Natural killer cell (primary cell): Measurements from ENCODE around the gene IL1RN. TPM values are rescaled to one million over a fixed set of nuclear protein-coding genes. Genes with fewer than 3 reads are reported as not detected.

Source experiments
- ATAC-seq, 3 donors: fragments of 150-1000 bp in 2 of 3; fragments of 200-7000 bp in 1 of 3; cut with Tn5 transposase; 1 replicate in 1 of 3; 2 replicates in 2 of 3; pipeline ENCODE4 v1.10.0; 2021; ENCODE audit warnings: mild to moderate bottlenecking in 2 of 3, moderate library complexity in 2 of 3
- DNase-seq, 2 donors: peaks; one replicate each; pipeline versions ENCODE4 v3.0.0 to v3.0.0-alpha.2; 2013 to 2021; ENCODE audit warnings: mixed read lengths in 1 of 2
- H3K27ac ChIP-seq: one replicate; pipeline ENCODE4 v1.5.1; 2013; ENCODE audit warnings: mild to moderate bottlenecking, low read length
- H3K27me3 ChIP-seq: one replicate; pipeline ENCODE4 v1.6.1; 2013; ENCODE audit warnings: low read length; ENCODE audit not compliant: control insufficient read depth, insufficient read depth
- H3K36me3 ChIP-seq: one replicate; pipeline ENCODE4 v1.6.1; 2013; ENCODE audit warnings: low read length; ENCODE audit not compliant: control insufficient read depth, insufficient read depth
- H3K4me1 ChIP-seq: one replicate; pipeline ENCODE4 v1.6.1; 2013; ENCODE audit warnings: low read length; ENCODE audit not compliant: control insufficient read depth, insufficient read depth
- H3K4me3 ChIP-seq: one replicate; pipeline ENCODE4 v1.5.1; 2013; ENCODE audit warnings: low read length
- H3K9me3 ChIP-seq: one replicate; pipeline ENCODE4 v1.6.1; 2013; ENCODE audit warnings: low read length; ENCODE audit not compliant: control insufficient read depth, insufficient read depth
- H3K27ac Mint-ChIP-seq, 2 donors: one replicate each; pipeline ENCODE4 v1.8.0; 2022; ENCODE audit warnings: mild to moderate bottlenecking in 2 of 2, mixed read lengths in 2 of 2, moderate library complexity in 1 of 2
- H3K27me3 Mint-ChIP-seq, 2 donors: one replicate each; pipeline ENCODE4 v1.8.0; 2022; ENCODE audit warnings: low read depth in 2 of 2, mixed read lengths in 2 of 2
- H3K36me3 Mint-ChIP-seq: one replicate; pipeline ENCODE4 v1.8.0; 2022; ENCODE audit warnings: mixed read lengths
- H3K4me1 Mint-ChIP-seq, 2 donors: one replicate each; pipeline ENCODE4 v1.8.0; 2022; ENCODE audit warnings: mixed read lengths in 2 of 2
- H3K4me3 Mint-ChIP-seq: one replicate; pipeline ENCODE4 v1.8.0; 2022; ENCODE audit warnings: mild to moderate bottlenecking, moderate library complexity, mixed read lengths
- H3K9me3 Mint-ChIP-seq, 2 donors: one replicate each; pipeline ENCODE4 v1.8.0; 2022; ENCODE audit warnings: mixed read lengths in 2 of 2
- CTCF ChIP-seq: fragments of 200-600 bp; IDR thresholded peaks from one replicate; pipeline ENCODE4 v1.8.0; 2022; ENCODE audit warnings: antibody characterized with exemption
- WGBS: methylation state at CpG from one replicate; pipeline ENCODE4 v1.1.7; 2013; ENCODE audit warnings: missing lambda C conversion rate; ENCODE audit not compliant: insufficient coverage; 5-methylcytosine and 5-hydroxymethylcytosine counted together
- intact Hi-C: fragments of 100-400 bp; cut with micrococcal nuclease; formaldehyde crosslinking; loops from one replicate; pipeline ENCODE4 v1.14.2; 2022
- total RNA-seq, 4 donors: library from RNA; stranded (reverse); fragments of 120-200 nt in 1 of 4; gene quantifications; one replicate each; pipeline versions ENCODE4 v1.2.3 to v1.2.4, GENCODE V29; 2013 to 2022

IL1RN gene
- total RNA-seq, 3 donors from 2014 or later (not counting 1 experiment from before 2014, with no cell fraction given): 0.52 to 36.6 (median 0.91) TPM

- DNase-seq (no peak), ATAC-seq (no peak)
- H3K4me3 Mint-ChIP-seq: no peak overlapping the region
- no peaks in the 10 kb centered on the region for H3K9me3 Mint-ChIP-seq
- H3K36me3 ChIP-seq: no peaks in the 10 kb centered on the region
- intact Hi-C loops: no loop called here
- H3K4me1 ChIP-seq: no peaks in the 10 kb centered on the region
- WGBS: 90% methylated on average over 5 of the region's 6 CpGs
- H3K4me1 Mint-ChIP-seq: no peaks in the 10 kb centered on the region
- H3K27me3 ChIP-seq: no peaks in the 10 kb centered on the region
- no peaks in the 10 kb centered on the region for H3K9me3 ChIP-seq
- no peaks in the 10 kb centered on the region for H3K36me3 Mint-ChIP-seq
- H3K27ac ChIP-seq: no peak overlapping the region
- H3K27me3 Mint-ChIP-seq: peaks cover 10 to 18% of the 10 kb centered on the region in 2 donors
- H3K27ac Mint-ChIP-seq: no peak overlapping the region
- H3K4me3 ChIP-seq: no peak overlapping the region
- no peak for TF ChIP-seq CTCF
These were observed 22.2 kb upstream of the IL1RN start for GRCh38 chr2:113105047-113105785.

- H3K4me3 Mint-ChIP-seq: no peak overlapping the region
- Histone ChIP-seq H3K4me1 (peaks cover 25% of the 10 kb centered on the region), H3K27me3 (no peaks in the 10 kb centered on the region), H3K4me3 (no peak overlapping the region), H3K36me3 (no peaks in the 10 kb centered on the region), H3K9me3 (no peaks in the 10 kb centered on the region), H3K27ac (no peak overlapping the region)
- no peak for TF ChIP-seq CTCF
- H3K4me1 Mint-ChIP-seq: no peaks in the 10 kb centered on the region
- WGBS: 79% methylated on average over 3 of the region's 3 CpGs
- no peaks in the 10 kb centered on the region for H3K36me3 Mint-ChIP-seq
- H3K27me3 Mint-ChIP-seq: peaks cover 10 to 18% of the 10 kb centered on the region in 2 donors
- ATAC-seq (no peak), DNase-seq (no peak)
- H3K27ac Mint-ChIP-seq: no peak overlapping the region
- intact Hi-C loops: no loop called here
- H3K9me3 Mint-ChIP-seq: no peaks in the 10 kb centered on the region
These were observed 16.3 kb upstream of the IL1RN start for GRCh38 chr2:113111121-113111520.

GRCh38 chr2:113111823-113112287 is 15.5 kb upstream of the IL1RN start:
- Mint-ChIP-seq H3K27ac (no peak overlapping the region), H3K4me3 (no peak overlapping the region), H3K9me3 (no peaks in the 10 kb centered on the region), H3K36me3 (no peaks in the 10 kb centered on the region), H3K4me1 (no peaks in the 10 kb centered on the region), H3K27me3 (peaks cover 8 to 15% of the 10 kb centered on the region in 2 donors)
- Histone ChIP-seq H3K27ac (no peak overlapping the region), H3K4me1 (peaks cover 33% of the 10 kb centered on the region), H3K9me3 (no peaks in the 10 kb centered on the region), H3K27me3 (no peaks in the 10 kb centered on the region), H3K36me3 (no peaks in the 10 kb centered on the region), H3K4me3 (no peak overlapping the region)
- ATAC-seq (peak in 1 of 3 donors; percentile 44), DNase-seq (no peak)
- WGBS: 75% methylated on average over 6 of the region's 6 CpGs
- intact Hi-C loops: no loop called here
- no peak for TF ChIP-seq CTCF

- Histone ChIP-seq H3K4me1 (peaks cover 38% of the 10 kb centered on the region), H3K27ac (no peak overlapping the region), H3K27me3 (no peaks in the 10 kb centered on the region), H3K36me3 (no peaks in the 10 kb centered on the region), H3K9me3 (no peaks in the 10 kb centered on the region), H3K4me3 (no peak overlapping the region)
- intact Hi-C loops: no loop called here
- no peak for TF ChIP-seq CTCF
- Mint-ChIP-seq H3K27ac (no peak overlapping the region), H3K4me1 (no peaks in the 10 kb centered on the region), H3K36me3 (no peaks in the 10 kb centered on the region), H3K27me3 (peaks cover 6 to 10% of the 10 kb centered on the region in 2 donors), H3K9me3 (no peaks in the 10 kb centered on the region), H3K4me3 (no peak overlapping the region)
- WGBS: 87% methylated on average over 5 of the region's 8 CpGs
- DNase-seq (no peak), ATAC-seq (no peak)
These were observed 15.0 kb upstream of the IL1RN start for GRCh38 chr2:113112441-113112840.
